Keratinocyte (primary cell): Measurements from ENCODE around the gene LLGL1. TPM values are rescaled to one million over a fixed set of nuclear protein-coding genes. Genes with fewer than 3 reads are reported as not detected.

Experiments
- DNase-seq: peaks from one replicate; pipeline ENCODE4 v3.0.0-alpha.2; 2011; ENCODE audit warnings: low read depth, missing footprints, low spot score
- FAIRE-seq: peaks from 2 replicates; lab custom pipeline; 2011; peaks lifted over from hg19 to GRCh38; lab: Jason Lieb, UNC
- H2AFZ ChIP-seq: 2 replicates; pipeline ENCODE4 v1.6.0; 2012; ENCODE audit warnings: low read length, control low read depth, inconsistent platforms; ENCODE audit not compliant: control insufficient read depth
- H3K27ac ChIP-seq: 2 replicates; pipeline ENCODE4 v1.5.1; 2011; ENCODE audit warnings: low read length; ENCODE audit not compliant: control insufficient read depth, insufficient read depth
- H3K27me3 ChIP-seq: 3 replicates; pipeline ENCODE4 v1.6.0; 2011; ENCODE audit warnings: low read length; ENCODE audit not compliant: control insufficient read depth, insufficient read depth; ENCODE audit errors: extremely low read depth
- H3K36me3 ChIP-seq, 2 experiments: 2 replicates in 1 of 2; 3 replicates in 1 of 2; pipeline ENCODE4 v1.5.1; 2011; ENCODE audit warnings: low read length in 2 of 2, mild to moderate bottlenecking in 1 of 2; ENCODE audit not compliant: control insufficient read depth in 2 of 2, insufficient read depth in 2 of 2; ENCODE audit errors: extremely low read depth in 1 of 2
- H3K4me1 ChIP-seq: 3 replicates; pipeline ENCODE4 v1.5.1; 2011; ENCODE audit warnings: low read length; ENCODE audit not compliant: control insufficient read depth, insufficient read depth; ENCODE audit errors: extremely low read depth
- H3K4me2 ChIP-seq: 3 replicates; pipeline ENCODE4 v1.6.0; 2011; ENCODE audit warnings: low read depth, low read length; ENCODE audit not compliant: control insufficient read depth, insufficient read depth; ENCODE audit errors: extremely low read depth
- H3K4me3 ChIP-seq, 3 experiments: fragments of 200-600 bp in 1 of 3; sonication (generic) in 1 of 3; 2 replicates in 2 of 3; 3 replicates in 1 of 3; pipeline ENCODE4 v1.5.1; 2011 to 2016; ENCODE audit warnings: low read length in 3 of 3, mild to moderate bottlenecking in 3 of 3, control low read depth in 2 of 3, inconsistent platforms in 1 of 3, low read depth in 1 of 3, mixed read lengths in 1 of 3, mixed run types in 1 of 3, moderate library complexity in 1 of 3; ENCODE audit not compliant: control insufficient read depth in 2 of 3, insufficient read depth in 2 of 3; ENCODE audit errors: extremely low read depth in 1 of 3
- H3K79me2 ChIP-seq: 2 replicates; pipeline ENCODE4 v1.6.0; 2012; ENCODE audit warnings: low read length; ENCODE audit not compliant: control insufficient read depth, insufficient read depth
- H3K9ac ChIP-seq: 3 replicates; pipeline ENCODE4 v1.6.0; 2011; ENCODE audit warnings: low read length; ENCODE audit not compliant: control insufficient read depth, insufficient read depth; ENCODE audit errors: extremely low read depth
- H3K9me1 ChIP-seq: 3 replicates; pipeline ENCODE4 v1.6.0; 2011; ENCODE audit warnings: low read length; ENCODE audit not compliant: control insufficient read depth, insufficient read depth; ENCODE audit errors: extremely low read depth
- H3K9me3 ChIP-seq: 2 replicates; pipeline ENCODE4 v1.5.1; 2012; ENCODE audit warnings: low read depth, low read length; ENCODE audit not compliant: control insufficient read depth
- H4K20me1 ChIP-seq: 3 replicates; pipeline ENCODE4 v1.6.0; 2011; ENCODE audit warnings: low read length; ENCODE audit not compliant: control insufficient read depth, insufficient read depth; ENCODE audit errors: extremely low read depth
- EZH2 ChIP-seq: IDR thresholded peaks from one replicate; pipeline ENCODE4 v1.6.1; 2012; ENCODE audit warnings: inconsistent platforms, mild to moderate bottlenecking, low read length, moderate library complexity
- dilution Hi-C: fragments of 300-500 bp; cut with MboI; formaldehyde crosslinking; loops from one replicate; pipeline ENCODE4 v1.7.0; 2020; ENCODE audit warnings: low sequenced_read_pairs; ENCODE audit not compliant: extremely low pct_ligation_motif_present
- polyA plus RNA-seq, 5 experiments: library from polyadenylated mRNA; depleted of rRNA in 3 of 5; stranded (reverse) in 3 of 5; stranded (forward) in 1 of 5; unstranded in 1 of 5; fragments of >200 nt; gene quantifications; 1 replicate in 1 of 5; 2 replicates in 3 of 5; 3 replicates in 1 of 5; pipeline versions ENCODE4 v1.2.1 to v1.2.3, GENCODE V29; 2011 to 2012; ENCODE audit warnings: missing spikeins in 2 of 5, low read depth in 1 of 5, low replicate concordance in 1 of 5
- TF ChIP-seq, protein P1 (sequence below), 3 experiments: IDR thresholded peaks in 1 of 3; conservative IDR thresholded peaks in 1 of 3; optimal IDR thresholded peaks in 1 of 3; 2 replicates in 2 of 3; 3 replicates in 1 of 3; pipeline versions ENCODE3 to v1.5.1; 2011; ENCODE audit warnings: low read length in 3 of 3, mild to moderate bottlenecking in 3 of 3, moderate library complexity in 2 of 3, control low read depth in 1 of 3, inconsistent platforms in 1 of 3; ENCODE audit not compliant: insufficient read depth in 2 of 3; ENCODE audit errors: extremely low read depth in 1 of 3

LLGL1 gene
- polyA plus RNA-seq, 1 donor (not counting 4 experiments of a cell fraction or from before 2014, with no cell fraction given) = 13.8 TPM

DNA sequence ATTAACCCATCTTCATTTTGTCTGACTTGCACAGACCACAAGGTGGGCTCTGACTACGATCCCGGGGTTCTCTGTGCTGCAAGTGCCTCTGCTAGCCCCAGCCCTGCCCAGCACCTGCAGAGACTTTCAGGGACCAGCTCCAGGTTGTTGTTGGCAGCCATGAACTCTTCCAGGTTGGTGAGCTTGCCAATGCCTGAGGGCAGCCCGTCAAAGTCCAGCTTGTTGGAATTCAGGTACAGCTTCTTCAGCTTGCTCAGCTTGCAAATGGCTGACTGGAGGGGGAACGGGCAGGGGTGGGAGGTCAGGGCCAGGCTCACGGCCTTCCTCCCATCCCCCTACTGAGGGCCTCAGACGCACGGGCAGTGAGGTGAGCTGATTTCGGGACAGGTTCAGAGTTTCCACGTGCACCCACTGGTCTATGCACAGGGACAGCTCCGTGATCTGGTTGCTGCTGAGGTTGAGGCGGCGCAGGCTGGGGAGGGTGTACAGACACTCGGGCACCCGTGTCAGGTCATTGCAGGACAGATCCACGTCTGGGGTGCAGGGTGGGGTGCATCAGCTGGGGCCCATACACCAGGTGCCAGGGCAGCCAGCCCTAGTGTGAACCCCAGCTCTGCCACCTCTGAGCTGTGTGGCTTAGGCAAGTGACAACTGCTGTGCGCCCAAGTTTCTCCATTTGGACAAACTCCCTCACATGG, 27.9 kb downstream of the LLGL1 start:
- peaks cover 51% of the 10 kb centered on the region for H3K79me2 ChIP-seq
- H3K36me3 ChIP-seq = peaks cover 67 to 70% of the 10 kb centered on the region in 2 experiments
- H4K20me1 ChIP-seq = peaks cover 15% of the 10 kb centered on the region
- H3K27me3 ChIP-seq = no peaks in the 10 kb centered on the region
- DNase-seq (no peak), FAIRE-seq (no peak)
- TF ChIP-seq EZH2 = no peak
- TF ChIP-seq, protein P1, sequence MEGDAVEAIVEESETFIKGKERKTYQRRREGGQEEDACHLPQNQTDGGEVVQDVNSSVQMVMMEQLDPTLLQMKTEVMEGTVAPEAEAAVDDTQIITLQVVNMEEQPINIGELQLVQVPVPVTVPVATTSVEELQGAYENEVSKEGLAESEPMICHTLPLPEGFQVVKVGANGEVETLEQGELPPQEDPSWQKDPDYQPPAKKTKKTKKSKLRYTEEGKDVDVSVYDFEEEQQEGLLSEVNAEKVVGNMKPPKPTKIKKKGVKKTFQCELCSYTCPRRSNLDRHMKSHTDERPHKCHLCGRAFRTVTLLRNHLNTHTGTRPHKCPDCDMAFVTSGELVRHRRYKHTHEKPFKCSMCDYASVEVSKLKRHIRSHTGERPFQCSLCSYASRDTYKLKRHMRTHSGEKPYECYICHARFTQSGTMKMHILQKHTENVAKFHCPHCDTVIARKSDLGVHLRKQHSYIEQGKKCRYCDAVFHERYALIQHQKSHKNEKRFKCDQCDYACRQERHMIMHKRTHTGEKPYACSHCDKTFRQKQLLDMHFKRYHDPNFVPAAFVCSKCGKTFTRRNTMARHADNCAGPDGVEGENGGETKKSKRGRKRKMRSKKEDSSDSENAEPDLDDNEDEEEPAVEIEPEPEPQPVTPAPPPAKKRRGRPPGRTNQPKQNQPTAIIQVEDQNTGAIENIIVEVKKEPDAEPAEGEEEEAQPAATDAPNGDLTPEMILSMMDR (optimal IDR thresholded peaks at IDR 0.05 in 1 of 3, IDR thresholded peaks at IDR 0.05 in 1 of 3, conservative IDR thresholded peaks at IDR 0.05 in 1 of 3; ENCODE audit: extremely low read depth in 1 of 3, insufficient read depth in 2 of 3, low read length in 3 of 3) = no peak
- H2AFZ ChIP-seq = no peak overlapping the region
- no peak overlapping the region for H3K4me3 ChIP-seq
- no peak overlapping the region for H3K27ac ChIP-seq
- H3K4me2 ChIP-seq = no peak overlapping the region
- no peaks in the 10 kb centered on the region for H3K9me3 ChIP-seq
- dilution Hi-C loops = no loop called here
- peaks cover 19% of the 10 kb centered on the region for H3K4me1 ChIP-seq
- H3K9ac ChIP-seq = no peak overlapping the region
- peaks cover 4% of the 10 kb centered on the region for H3K9me1 ChIP-seq

DNA sequence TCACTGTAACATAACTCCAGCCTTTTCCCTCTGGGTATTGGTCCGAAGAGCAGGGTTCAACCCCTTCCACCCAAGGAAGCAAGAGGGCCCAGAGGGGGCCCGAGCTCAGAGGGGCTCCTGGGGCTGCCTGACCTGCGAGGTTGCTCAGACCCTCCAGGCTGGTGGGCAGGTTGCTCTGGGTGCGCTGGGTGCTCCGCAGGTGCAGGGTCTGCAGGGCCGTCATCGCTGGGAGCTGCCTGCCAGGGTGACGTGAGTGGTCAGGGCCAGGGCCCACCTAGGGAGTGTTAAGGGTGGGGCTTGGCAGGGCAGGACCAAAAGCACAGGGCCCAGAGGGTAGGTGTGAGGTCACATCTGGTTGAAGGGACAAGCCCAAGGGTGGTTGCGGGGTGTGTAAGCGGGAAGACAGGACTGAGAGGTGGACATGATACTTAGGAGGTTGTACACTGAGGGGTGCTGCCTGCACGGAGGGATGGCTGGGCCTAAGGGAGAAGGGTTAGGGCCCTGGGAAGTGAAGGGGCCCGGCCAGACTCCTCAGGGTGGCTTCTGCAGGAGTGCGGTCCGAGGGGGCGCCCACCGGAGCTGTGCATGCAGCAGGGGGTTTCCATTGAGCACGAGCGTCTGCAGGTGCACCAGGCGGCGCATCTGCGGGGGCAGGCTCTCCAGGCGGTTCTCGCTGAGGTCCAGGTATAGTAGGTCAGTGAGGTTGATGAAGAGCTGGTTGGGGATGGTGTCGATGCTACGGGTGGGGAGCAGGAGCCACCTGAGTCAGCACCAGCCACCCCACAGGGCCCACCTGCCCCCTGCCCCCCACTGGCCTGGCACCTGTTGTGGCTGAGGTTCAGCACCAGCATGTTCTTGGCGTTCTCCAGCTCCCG, 28.7 kb downstream of the LLGL1 start:
- Histone ChIP-seq H3K4me2 (no peak overlapping the region), H3K9ac (no peak overlapping the region), H3K9me3 (no peaks in the 10 kb centered on the region), H4K20me1 (peaks cover 12% of the 10 kb centered on the region), H3K36me3 (peaks cover 59 to 63% of the 10 kb centered on the region in 2 experiments), H3K4me1 (peaks cover 16% of the 10 kb centered on the region), H3K4me3 (no peak overlapping the region), H2AFZ (no peak overlapping the region), H3K79me2 (peaks cover 52% of the 10 kb centered on the region), H3K27ac (no peak overlapping the region), H3K27me3 (no peaks in the 10 kb centered on the region), H3K9me1 (peaks cover 4% of the 10 kb centered on the region)
- no peak for FAIRE-seq
- no peak for DNase-seq
- no peak for TF ChIP-seq EZH2
- TF ChIP-seq, protein P1 (optimal IDR thresholded peaks at IDR 0.05 in 1 of 3, IDR thresholded peaks at IDR 0.05 in 1 of 3, conservative IDR thresholded peaks at IDR 0.05 in 1 of 3; ENCODE audit: extremely low read depth in 1 of 3, insufficient read depth in 2 of 3, low read length in 3 of 3) = no peak
- dilution Hi-C loops = no loop called here
